Measurements from ENCODE around the gene INPP5A.
"Not testable (repeated sequence)": the region's sequence is repeated elsewhere in the genome, so short reads cannot be mapped to it uniquely, and the experiment has no call there.

INPP5A gene

DNA sequence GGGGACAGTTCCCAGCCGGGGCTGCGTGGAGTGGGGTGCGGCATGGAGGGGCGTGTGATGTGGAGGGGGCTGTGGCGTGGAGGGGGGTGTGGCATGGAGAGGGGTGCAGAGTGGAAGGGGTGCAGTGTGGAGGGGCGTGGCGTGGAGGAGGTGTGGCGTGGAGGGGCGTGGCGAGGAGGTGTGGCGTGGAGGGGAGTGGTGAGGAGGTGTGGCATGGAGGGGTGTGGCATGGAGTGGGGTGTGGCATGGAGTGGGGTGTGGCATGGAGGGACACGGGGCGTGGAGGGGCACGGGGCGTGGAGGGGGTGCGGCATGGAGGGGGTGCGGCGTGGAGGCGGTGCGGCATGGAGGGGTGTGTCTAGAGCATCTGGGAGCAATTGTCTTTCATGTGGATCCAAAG, 214.8 kb downstream of the INPP5A start:
- DNase-seq = no peak

- DNase-seq = no peak
Observed at GRCh38 chr10:132752961-132753360, 215.4 kb downstream of the INPP5A start.

GRCh38 chr10:132753596-132753995, 216.0 kb downstream of the INPP5A start:
- DNase-seq = no peak

DNA sequence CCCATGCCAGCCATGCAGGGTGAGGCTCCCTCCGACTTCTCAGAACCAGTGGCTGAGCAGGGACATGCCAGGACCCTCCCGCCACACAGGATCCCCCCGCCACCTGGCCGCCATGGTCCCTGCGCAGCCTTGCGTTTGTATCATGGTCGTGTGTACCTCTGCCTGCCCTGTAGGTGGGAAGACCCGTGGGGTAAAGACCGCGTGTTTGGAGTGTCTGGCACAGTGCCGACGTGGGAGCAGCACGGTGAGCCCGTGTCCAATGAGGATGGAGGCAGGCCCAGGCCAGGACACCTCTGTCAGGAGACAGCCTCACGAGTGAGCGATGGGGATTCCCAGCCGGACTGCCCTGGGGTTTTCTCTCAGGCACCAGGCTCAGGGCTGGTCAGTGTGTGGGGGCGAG, 216.5 kb downstream of the INPP5A start:
- no peak for DNase-seq

GRCh38 chr10:132755166-132755711, 217.7 kb downstream of the INPP5A start:
- DNase-seq = no peak

- DNase-seq = no peak
Observed at GRCh38 chr10:132756591-132756990, 219.0 kb downstream of the INPP5A start.

DNA sequence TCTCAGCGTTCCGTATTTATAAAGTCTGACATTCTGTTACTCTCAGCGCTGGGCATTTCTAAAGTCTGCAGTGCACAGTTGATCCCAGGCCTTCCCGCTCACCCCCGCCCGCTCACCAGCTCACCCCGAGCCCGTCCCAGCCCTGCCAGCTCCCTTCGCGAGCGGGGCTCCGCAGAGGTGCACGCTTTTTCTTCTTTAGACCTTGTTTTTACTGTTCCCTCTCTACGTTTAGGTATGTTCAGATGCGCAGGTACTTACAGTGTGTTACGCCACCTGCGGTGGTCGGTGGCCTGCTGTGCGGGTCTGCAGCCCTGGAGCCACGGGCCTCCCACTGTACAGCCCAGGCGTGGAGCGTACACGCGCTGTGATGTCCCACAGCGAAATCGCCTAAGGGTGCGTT, 219.6 kb downstream of the INPP5A start:
- no peak for DNase-seq

DNA sequence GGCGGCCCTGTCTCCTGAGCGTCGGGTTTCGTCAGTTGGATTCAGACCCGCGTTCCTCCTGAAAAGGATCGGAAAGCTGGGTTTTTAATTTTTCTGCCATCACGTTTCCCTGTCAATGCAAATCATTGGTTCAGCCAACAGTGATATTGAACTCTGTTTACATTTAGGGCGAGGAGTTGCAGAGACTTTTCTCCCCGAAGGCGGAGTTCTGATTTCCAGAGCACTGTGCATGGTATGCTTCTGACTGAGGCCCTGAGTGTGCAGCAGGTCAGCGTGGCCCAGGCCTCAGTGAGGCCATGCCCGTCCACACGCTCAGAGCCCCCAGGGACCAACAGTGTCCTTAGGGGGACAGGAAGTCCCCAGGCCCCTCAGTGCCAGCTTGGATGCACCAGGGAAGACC, 221.3 kb downstream of the INPP5A start:
- DNase-seq = no peak

- no peak for DNase-seq
Observed at GRCh38 chr10:132761395-132762060, 223.9 kb downstream of the INPP5A start.

DNA sequence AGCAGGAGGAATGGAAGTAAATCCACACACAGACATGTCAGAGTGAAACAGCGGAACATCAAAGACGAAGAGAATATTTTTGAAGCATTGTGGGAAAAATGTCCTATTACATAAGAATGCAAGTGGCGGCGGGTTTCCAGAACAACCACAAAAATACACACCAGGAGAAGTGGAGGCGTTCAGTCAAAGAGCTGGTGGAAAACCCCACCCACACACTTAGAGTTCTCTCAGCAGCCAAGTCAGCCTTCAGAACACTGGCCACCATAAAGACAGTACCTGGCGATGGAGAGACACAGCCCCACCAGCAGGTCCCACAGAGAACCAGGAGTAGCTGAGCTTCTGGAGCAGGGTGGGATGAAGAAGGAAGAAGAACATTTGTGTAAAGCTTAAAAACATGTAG, 224.7 kb downstream of the INPP5A start:
- DNase-seq = no peak

DNA sequence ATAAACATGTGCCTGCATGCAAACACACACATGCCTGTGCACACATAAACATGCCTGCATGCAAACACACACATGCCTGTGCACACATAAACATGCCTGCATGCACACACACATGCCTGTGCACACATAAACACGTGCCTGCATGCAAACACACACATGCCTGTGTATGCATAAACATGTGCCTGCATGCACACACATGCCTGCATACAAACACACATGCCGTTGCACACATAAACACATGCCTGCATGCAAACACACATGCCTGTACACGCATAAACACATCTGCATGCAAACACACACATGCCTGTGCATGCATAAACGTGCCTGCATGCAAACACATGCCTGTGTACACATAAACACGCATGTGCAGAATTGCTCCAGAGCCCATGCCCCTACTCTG, 226.0 kb downstream of the INPP5A start:
- DNase-seq = no peak

GRCh38 chr10:132764108-132764507, 226.5 kb downstream of the INPP5A start:
- DNase-seq = no peak

- DNase-seq = no peak
Observed at GRCh38 chr10:132765435-132765834, 227.8 kb downstream of the INPP5A start.

GRCh38 chr10:132766291-132766690, 228.7 kb downstream of the INPP5A start:
- DNase-seq = no peak

GRCh38 chr10:132768346-132769248, 231.0 kb downstream of the INPP5A start:
- no peak for DNase-seq

DNA sequence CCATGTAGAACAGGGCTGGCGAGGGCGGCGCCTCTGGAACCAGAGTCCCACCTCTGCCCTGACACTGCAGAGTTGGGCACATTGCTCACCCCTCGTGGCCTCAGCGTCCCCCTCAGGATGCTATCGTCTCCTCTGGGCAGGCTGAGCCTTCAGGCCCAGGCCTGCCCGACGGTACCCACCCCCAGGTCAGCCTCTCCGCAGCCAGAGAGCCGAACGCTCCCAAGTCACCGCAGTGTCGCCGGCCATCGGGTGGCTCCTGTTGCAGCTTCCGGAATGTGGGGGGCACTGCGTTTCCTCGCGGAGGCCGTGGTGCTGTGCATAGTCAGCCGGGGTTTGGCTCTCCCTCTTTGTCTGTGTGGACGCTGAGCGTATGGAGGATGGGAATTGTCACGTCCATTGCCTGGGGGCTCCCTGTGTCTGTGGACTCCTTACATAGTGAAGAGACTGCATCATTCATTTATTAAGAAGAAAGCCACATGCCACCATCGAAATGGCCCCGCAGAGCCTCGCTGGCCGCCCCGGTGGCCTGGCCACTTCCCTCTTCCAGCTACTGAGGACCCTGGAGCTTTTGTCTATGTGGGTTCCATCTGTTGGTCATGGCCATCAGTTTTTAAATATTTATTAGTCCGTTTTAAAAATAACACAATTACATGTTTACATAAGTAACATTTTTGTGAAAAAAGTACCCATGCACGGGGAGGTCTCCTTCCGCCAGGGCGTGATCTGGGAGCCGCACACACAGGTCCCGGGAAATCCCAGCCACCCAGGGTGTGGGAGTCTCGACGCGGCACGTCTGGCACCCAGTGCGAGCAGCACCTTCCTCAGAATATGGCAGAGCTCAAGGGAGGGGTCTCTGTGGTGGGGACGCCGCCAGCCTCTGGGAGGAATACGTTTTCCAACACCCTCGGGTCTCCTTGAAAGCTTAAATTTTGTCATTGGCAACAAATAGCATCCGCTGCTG, 232.8 kb downstream of the INPP5A start:
- no peak for DNase-seq

DNA sequence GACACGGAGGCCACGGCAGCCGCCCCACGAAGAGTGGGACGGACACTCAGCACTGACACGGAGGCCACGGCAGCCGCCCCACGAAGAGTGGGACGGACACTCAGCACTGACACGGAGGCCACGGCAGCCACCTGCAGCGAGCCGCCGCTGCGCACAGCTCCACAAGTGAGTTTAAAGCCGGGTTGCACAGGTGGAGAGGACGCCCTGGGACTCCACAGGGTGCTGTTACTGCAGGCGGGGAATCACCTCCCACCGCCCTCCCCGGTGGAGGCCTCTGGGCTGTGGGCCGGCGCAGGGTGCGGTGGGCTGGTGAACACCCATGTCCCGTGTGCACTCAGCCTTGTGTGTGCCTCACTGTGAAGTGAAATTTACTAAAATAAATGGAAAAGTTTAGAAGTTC, 235.2 kb downstream of the INPP5A start:
- DNase-seq = not testable (repeated sequence)

DNA sequence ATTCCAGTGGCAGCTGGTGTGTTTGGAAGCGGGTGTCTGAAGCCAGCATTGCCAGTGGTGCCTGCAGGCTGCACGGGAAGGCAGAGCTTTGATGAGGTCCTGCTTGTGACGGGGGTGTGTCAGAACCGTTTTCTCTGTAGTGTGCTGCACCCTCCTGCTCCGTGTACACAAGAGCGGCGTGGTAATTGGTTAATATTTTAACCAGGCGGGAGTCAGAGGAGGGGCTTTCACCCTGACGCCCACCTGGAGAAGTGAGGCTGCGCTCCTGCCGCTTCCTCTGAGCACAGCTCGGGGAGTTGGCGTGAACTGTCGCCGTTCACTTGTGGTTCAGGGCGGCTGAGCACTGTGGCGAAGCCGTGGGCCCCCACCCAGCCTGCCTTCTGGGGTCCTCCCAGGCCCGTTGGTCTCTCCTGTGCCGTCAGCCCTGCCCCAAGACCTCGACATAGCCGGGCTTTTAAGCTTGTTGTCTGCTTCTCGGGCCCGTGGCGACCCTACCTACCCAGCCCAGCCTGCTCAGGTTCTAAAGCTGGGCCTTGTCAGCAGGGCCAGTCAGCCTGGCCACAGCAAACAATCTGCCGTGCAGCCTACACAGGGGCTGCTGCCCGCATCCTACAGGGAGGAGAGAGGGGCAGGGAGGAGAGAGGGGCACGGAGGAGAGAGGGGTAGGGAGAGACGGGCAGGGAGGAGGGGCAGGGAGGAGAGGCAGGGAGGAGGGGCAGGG, 236.8 kb downstream of the INPP5A start:
- DNase-seq = no peak

DNA sequence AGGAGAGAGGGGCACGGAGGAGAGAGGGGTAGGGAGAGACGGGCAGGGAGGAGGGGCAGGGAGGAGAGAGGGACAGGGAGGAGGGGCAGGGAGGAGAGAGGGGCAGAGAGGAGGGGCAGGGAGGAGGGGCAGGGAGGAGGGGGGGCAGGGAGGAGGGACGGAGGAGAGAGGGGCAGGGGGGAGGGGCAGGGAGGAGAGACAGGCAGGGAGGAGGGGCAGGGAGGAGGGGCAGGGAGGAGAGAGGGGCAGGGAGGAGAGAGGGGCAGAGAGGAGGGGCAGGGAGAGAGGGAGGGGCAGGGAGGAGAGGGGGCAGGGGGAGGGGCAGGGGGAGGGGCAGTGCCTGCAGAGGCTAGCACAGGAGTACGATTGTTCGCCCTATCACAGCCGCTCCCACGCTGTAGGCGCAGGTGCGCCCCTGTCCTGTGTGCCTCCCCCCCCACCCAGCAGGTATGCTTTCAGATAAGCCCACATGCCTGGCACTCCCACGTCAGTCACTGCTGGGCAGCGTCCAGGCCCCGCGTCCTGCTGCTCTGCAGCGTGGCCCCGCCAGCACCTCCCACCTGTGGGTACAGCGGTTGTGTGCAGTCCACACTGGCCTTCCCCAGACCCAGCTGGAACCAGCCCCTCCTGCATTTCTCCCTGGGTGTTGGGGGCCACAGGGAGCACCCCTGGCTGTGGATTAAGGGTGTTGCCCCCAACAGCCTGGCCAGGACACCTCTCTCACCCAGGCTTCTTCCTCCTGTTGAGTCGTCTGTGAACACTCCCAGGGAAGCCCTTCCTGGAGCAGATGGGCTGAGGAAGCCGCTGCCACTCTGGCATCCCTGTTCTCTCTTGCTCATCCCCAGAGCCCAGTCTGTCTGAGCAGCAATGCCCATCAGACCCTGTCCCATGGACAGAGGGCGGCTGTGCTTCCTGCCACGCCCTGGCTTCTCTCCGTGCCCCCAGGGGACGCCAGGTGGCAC, 237.6 kb downstream of the INPP5A start:
- no peak for DNase-seq

DNA sequence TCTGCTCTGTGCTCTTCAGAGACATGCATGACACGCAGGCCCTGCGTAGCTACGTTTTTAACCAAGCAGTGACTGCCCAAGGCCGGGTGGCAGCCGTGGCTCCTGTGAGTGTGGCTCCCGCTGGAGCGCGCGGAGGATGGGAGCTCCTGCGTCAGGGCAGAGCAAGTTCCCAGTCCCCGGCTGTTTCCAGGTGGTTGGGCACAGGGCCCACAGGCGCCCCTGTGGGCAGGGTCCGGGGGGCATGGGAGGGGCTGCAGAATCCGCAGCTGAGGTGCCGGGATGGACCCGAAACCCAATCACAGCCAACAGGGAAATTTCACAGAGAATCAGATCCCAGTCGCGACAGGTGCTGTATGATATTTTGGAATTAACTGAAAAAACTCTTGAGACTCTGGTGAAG, 238.6 kb downstream of the INPP5A start:
- no peak for DNase-seq

- DNase-seq = no peak
Observed at GRCh38 chr10:132776821-132777220, 239.2 kb downstream of the INPP5A start.
